ENCODE data around the gene RAP2C.

DNA sequence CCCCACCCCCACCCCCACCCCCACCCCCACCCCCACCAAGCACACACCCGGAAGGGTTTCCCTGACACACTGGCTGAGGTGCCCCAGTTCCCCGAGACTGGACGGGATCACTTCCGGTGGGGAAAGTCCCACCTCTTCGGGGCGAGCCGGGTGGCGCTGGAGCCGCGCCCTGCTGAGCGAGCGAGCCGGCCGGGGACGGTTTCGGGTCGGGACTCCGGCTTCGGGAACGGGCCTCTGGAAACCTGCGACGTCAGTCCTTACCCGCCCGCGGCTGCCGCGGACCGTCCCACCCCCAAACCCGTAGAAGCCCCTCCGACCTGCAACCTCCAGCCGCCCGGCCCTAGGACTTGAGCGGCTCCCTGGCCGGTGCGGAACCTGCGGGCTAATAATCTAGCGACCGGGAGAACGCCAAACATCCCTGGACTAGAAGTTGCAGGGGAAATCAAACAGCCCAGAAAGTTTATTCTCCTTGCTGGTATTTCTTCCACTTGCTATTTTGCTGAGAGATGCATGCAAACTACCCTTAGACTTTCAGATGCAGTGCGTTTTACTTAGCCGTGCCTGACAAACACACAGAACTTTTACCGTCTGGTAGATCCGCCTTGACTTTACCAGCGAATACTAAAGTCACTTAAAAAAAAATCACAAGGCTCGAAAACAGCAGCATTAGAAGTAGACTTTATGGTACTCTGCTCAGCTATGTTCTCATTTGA, 991 bp downstream of the RAP2C start:
- TF ChIP-seq, protein P1, sequence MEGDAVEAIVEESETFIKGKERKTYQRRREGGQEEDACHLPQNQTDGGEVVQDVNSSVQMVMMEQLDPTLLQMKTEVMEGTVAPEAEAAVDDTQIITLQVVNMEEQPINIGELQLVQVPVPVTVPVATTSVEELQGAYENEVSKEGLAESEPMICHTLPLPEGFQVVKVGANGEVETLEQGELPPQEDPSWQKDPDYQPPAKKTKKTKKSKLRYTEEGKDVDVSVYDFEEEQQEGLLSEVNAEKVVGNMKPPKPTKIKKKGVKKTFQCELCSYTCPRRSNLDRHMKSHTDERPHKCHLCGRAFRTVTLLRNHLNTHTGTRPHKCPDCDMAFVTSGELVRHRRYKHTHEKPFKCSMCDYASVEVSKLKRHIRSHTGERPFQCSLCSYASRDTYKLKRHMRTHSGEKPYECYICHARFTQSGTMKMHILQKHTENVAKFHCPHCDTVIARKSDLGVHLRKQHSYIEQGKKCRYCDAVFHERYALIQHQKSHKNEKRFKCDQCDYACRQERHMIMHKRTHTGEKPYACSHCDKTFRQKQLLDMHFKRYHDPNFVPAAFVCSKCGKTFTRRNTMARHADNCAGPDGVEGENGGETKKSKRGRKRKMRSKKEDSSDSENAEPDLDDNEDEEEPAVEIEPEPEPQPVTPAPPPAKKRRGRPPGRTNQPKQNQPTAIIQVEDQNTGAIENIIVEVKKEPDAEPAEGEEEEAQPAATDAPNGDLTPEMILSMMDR (tag by site-specific recombination; IDR thresholded peaks at IDR 0.05), result no peak
- TF ChIP-seq ZNF155 (tag by site-specific recombination; IDR thresholded peaks at IDR 0.05) (no peak), YY1 (tag by site-specific recombination; IDR thresholded peaks at IDR 0.05) (no peak), KLF10 (tag by site-specific recombination; IDR thresholded peaks at IDR 0.05) (no peak), ZNF140 (tag by site-specific recombination; IDR thresholded peaks at IDR 0.05) (no peak), ZNF239 (tag by site-specific recombination; IDR thresholded peaks at IDR 0.05) (no peak), ZEB2 (tag by site-specific recombination; IDR thresholded peaks at IDR 0.05) (no peak), ZBTB1 (tag by site-specific recombination; IDR thresholded peaks at IDR 0.05) (no peak), ZNF701 (tag by site-specific recombination; IDR thresholded peaks at IDR 0.05) (no peak)
- TF ChIP-seq, protein P2, sequence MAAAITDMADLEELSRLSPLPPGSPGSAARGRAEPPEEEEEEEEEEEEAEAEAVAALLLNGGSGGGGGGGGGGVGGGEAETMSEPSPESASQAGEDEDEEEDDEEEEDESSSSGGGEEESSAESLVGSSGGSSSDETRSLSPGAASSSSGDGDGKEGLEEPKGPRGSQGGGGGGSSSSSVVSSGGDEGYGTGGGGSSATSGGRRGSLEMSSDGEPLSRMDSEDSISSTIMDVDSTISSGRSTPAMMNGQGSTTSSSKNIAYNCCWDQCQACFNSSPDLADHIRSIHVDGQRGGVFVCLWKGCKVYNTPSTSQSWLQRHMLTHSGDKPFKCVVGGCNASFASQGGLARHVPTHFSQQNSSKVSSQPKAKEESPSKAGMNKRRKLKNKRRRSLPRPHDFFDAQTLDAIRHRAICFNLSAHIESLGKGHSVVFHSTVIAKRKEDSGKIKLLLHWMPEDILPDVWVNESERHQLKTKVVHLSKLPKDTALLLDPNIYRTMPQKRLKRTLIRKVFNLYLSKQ (tag by site-specific recombination; IDR thresholded peaks at IDR 0.05; ENCODE audit: borderline replicate concordance), result no peak

Data from HEK293 (cell line).